Cerebellar nuclear complex (tissue), 1 donor: ENCODE measurements around the gene PKHD1.

Experiments
- DNase-seq, 2 experiments: peaks; one replicate each; lab custom pipeline; 2025; lab: John Stamatoyannopoulos, UW

The PKHD1 gene

DNA sequence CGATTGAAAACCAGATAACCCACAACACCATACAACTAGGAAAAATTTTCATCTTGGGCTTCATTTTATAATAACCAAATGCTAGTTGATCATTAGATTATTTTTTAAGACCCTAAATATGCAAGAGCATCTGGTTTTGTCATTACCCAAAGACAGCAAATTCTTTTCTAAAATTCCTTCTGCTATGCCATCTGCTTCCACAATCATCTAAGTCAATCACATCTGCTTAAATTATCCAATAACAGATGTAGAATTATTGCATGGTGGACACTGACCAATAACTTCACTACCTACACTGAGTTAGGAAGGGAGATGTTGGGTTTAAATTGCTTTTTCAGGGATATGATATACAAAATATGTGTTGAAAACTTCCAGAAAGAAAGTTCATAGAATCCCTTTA, 41.9 kb downstream of the PKHD1 start:
- no peak for DNase-seq

- no peak for DNase-seq
Measured at GRCh38 chr6:52045033-52045432, 42.4 kb downstream of the PKHD1 start.

GRCh38 chr6:52042141-52042885, 45.1 kb downstream of the PKHD1 start:
- no peak for DNase-seq

DNA sequence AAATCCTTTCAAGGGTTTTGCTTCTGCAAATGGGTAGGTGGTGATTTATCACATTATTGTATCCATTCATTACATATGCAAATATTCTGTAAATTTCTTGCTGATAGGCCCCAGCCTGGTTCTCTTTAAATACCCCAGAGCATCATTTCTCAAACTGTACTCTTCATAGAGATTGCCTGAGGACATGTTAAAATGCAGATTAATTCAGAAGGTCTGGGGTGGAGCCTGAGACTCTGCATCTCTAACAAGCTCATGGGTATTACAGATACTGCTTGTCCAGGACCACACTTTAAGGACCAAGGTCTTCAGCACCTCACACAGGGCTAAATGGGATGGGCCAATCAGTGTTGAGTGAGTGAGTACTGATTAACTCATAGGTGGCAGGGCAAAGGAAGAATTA, 46.3 kb downstream of the PKHD1 start:
- DNase-seq: no peak

- DNase-seq: no peak
Measured at GRCh38 chr6:52027699-52028098, 59.7 kb downstream of the PKHD1 start.

DNA sequence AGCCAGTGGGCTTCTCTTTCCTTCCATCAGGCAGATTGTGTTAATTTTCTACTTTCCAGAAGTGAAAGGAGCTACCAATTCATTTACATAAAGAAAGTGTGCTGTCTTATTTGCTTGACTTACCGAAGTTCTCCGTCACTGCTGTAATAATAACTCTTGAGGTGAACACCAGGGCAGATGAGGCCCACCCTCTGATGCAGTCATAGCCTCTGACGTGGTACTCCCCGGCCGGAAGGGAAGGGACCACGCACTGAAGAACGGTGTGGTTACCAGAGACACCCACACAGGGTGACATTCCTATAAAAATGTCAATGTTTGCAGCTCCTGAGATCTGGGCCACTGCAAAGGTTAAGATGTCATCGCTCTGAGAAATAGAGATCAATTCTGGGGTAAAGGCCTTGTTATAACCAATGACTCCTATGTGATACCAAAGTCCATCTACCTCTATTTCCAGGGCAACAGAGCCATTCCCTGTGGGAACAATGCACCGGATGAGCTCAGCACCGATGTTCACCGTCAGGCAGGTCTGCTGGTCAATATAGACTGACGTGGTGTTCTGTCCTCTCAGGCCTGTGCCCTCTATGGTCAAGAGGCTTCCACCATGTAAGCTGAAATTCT, 62.9 kb downstream of the PKHD1 start:
- DNase-seq: no peak

DNA sequence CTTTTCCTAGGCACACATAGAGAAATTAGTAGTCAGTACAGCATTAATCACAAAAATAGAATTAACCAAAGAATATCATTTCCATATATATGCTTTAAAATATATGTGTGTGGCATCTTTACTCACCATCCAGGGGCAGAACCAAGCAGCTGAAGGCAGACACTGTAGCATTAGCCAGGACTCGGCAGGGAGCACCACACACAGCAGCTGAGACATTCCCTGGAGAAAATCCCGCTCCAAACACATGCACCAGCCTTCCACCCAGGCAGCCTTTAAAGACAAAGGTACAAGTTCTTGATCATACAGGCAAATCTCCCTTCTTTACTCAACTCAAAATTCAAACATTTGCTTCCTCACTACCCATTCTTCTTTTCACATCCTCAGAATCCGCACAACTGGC, 64.7 kb downstream of the PKHD1 start:
- no peak for DNase-seq

GRCh38 chr6:52020945-52021570, 66.4 kb downstream of the PKHD1 start:
- DNase-seq: no peak

DNA sequence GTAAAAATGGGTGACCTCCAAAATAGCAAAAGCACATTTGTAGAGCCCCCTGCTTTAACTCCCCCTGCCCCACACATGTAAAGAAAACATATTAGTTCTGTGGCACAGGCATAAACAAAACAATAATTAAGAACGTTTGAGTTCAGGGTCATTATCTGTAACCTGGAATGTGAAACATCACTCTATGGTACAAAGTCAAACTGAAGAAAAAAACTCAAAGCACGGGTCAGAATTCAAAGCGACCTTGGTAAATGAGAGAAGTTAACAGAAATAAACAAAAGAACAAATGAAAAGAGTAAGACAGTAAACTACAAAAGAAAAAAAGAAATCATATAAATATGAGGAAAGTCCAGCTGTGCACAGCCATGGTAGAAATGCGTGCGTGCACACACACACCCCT, 67.5 kb downstream of the PKHD1 start:
- no peak for DNase-seq

- no peak for DNase-seq
Measured at GRCh38 chr6:52019092-52019491, 68.3 kb downstream of the PKHD1 start.

DNA sequence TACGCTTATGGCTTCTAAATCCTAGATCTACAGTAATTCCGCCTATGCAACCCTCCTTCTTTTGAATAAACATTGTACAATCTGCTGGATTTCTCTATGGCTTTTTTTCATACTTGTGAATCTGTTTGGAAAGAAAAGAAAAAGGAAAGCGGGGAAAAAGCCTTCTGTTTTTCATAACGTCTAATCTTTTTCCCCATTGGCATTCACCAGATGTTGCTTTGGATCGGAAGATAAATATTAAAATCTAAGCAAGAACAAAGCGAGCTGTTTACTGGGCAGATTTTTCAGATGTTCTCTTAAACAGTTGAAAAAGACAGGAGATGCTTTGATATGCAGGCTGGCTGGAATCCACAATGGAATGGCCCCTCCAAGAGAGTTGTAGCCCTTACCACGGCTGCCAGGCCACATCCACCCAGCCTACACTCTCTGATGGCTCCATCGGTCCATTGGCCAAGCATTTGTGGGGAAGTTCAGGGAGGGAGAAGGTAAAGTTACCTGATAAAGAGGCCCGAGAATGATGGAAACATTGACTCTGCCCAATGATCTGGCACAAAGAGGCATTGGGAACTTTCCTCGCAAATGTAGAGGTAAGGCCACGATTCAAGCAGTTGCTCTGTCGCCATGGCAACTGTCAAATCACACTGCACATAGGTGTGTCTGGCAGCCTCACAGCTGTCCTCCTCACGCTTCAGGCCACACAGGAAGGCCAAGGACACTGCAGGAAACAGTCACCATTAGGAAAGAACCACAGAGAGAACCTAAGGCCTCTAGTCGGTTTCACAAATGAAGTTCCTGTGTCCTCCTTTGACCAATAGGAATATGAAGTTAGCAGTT, 70.3 kb downstream of the PKHD1 start:
- DNase-seq: no peak

GRCh38 chr6:52015953-52016352, 71.5 kb downstream of the PKHD1 start:
- no peak for DNase-seq

DNA sequence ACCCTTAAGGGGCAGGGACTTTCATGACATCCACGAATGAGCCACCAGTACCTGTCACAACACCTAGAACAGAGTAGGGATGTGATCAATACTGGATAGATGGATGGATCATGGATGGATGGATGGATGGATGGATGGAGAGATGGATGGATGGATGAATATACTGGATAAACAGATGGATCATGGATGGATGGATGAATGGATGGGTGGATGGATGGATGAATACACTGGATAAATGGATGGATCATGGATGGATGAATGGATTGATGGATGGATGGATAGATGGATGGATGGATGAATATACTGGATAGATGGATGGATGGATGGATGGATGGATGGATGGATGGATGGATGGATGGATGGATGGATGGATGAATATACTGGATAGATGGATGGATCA, 73.0 kb downstream of the PKHD1 start:
- no peak for DNase-seq

GRCh38 chr6:52013035-52013434, 74.4 kb downstream of the PKHD1 start:
- no peak for DNase-seq

- no peak for DNase-seq
Measured at GRCh38 chr6:52012582-52012981, 74.8 kb downstream of the PKHD1 start.

- no peak for DNase-seq
Measured at GRCh38 chr6:52010806-52011205, 76.6 kb downstream of the PKHD1 start.

DNA sequence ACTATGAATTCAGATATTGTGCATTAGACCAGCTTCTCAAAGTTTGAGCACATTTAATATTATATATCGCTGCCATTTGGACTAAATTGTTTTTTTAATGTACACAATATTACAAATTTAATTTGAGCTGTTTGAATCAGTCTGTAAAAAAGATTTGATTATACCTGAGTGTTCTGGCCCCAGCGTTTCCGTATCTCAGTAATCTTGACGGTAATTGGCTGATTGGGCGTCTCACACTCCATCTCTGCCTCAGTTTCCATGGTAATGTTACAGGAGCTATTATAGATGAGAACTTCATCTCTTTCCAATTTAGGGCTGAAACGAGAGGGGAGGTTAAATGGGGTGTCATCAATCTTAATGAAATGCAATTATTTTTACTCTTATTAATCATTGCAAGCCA, 77.3 kb downstream of the PKHD1 start:
- DNase-seq: no peak

DNA sequence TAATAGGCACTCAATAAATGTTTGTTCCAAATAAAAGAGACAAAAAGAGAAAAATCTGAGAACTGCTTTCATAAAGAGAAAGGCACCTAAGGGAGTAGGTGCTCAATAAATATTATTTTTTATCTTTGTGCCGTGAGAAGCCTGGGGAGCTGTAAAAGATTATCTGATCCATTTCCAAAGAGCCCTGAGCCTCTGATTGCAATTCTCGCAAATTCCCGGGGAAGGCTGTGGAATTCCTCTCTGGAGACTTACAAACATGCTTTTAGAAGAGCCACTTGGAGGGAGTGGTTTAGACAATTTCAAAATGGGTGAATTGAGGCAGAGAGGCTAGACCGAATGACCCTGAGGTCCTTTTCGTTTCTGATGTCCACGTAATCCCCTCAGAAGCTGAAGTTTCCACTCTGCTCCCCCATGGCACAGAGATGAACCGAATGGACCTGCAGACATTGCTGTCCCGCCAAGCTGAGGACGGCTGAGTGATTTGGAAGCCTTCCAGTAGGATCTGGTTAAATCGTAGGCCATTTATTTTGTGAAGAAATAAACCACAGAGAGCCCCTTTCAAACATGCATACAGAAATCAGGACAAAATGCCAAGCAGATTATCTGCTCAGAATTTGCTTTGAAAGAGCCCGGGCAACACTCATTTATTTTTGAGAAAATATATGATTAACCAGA, 77.8 kb downstream of the PKHD1 start:
- no peak for DNase-seq

DNA sequence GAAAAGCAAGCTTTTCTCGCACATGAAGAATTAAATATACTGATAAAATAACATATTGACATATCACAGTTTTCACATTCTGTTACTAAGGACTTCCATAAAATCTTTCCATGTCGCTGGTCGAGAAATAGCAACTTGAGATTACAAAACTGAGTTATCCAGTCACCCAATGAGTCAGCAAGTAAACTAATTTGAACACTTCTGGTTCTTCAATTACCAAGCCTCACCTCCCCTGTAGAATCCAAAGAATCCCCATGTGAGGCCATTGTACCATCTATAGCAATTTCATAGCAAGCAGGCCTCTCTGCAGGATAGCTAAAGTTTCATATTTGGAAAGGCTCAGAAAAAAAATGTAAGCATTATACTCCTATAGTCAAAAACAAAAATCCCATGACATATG, 87.3 kb downstream of the PKHD1 start:
- DNase-seq: no peak

DNA sequence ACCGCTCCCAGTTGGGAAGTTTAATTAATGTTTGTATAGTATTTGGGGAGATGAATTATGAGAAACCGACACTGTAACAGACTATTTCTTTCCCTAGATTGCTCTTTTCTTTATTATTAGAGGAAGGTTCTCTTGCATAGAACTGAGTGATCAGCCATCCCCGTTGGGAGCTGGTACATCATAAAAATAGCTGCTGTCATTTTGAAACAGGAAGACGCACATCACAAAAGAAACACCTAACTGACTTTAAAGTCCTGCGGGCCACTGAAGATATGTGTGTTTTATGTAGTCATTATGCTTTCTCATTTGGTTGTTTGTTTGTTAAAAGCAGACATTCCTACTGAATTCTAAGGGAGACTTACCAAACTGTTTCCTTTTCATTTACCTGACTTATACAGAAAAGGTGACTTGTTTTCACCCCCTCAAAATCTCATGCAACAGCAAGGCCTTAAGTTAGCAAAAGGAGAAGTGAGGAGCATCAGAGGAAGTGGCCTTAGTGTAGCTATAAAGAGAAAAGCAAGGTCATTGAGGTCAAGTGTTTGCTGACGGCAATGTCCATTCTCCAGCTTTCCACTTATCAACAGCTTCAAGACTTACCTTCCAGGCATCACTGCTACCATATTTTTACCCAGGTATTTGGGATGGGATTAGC, 91.0 kb downstream of the PKHD1 start:
- DNase-seq: no peak

GRCh38 chr6:51995214-51995755, 92.1 kb downstream of the PKHD1 start:
- no peak for DNase-seq
